ENCODE data around the gene PKP3. TPM values are rescaled to one million over a fixed set of nuclear protein-coding genes. Genes with fewer than 3 reads are reported as not detected.
A peak's percentile ranks its signal among the peaks of the same experiment; 100 is the strongest.

Gene PKP3
- total and polyA plus RNA-seq, 9 of the 15 experiments (the other 6 are each of a cell fraction or from before 2014, with no cell fraction given), result 0.11 to 110 (median 30.7) TPM

GRCh38 chr11:352456-353031, 41.5 kb upstream of the PKP3 start (continued):
- no peak for TF ChIP-seq SETDB1 (IDR thresholded peaks at IDR 0.05; ENCODE audit: low read length)
- no peak for TF ChIP-seq MTA2 (IDR thresholded peaks at IDR 0.05; ENCODE audit: low read depth)
- TF ChIP-seq KAT2B (IDR thresholded peaks at IDR 0.05; ENCODE audit: low read depth, low read length), result no peak
- TF ChIP-seq L3MBTL2 (IDR thresholded peaks at IDR 0.05), result no peak
- no peak for TF ChIP-seq SP1 (CRISPR knock-in tag; IDR thresholded peaks at IDR 0.05)
- peak in 1 of 2 experiments; percentile 90; a peak in 2 of 4 replicates for TF ChIP-seq MAZ (CRISPR knock-in tag; conservative IDR thresholded peaks at IDR 0.05 in 1 of 2, IDR thresholded peaks at IDR 0.05 in 1 of 2)
- no peak for TF ChIP-seq IRF2 (CRISPR knock-in tag; IDR thresholded peaks at IDR 0.05)
- TF ChIP-seq HMG20B (CRISPR knock-in tag; IDR thresholded peaks at IDR 0.05), result no peak
- peak; percentile 91 for TF ChIP-seq ZNF57 (CRISPR knock-in tag; IDR thresholded peaks at IDR 0.05)
- no peak for TF ChIP-seq RNF2 (IDR thresholded peaks at IDR 0.05)
- TF ChIP-seq SIN3A (IDR thresholded peaks at IDR 0.05; ENCODE audit: borderline replicate concordance in 2 of 2, control insufficient read depth in 1 of 2, low read depth in 2 of 2, low read length in 2 of 2), result no peak
- no peak for TF ChIP-seq E2F8 (IDR thresholded peaks at IDR 0.05; ENCODE audit: low read depth, partially characterized antibody)
- TF ChIP-seq ZNF280A (IDR thresholded peaks at IDR 0.05; ENCODE audit: low read depth, partially characterized antibody), result no peak
- no peak for TF ChIP-seq ZNF655 (CRISPR knock-in tag; IDR thresholded peaks at IDR 0.05)
- TF ChIP-seq TAF1 (IDR thresholded peaks at IDR 0.05; ENCODE audit: control insufficient read depth, extremely low read depth, insufficient read depth, low read length, severe bottlenecking), result no peak
- no peak for TF ChIP-seq ZBTB7A (IDR thresholded peaks at IDR 0.05; ENCODE audit: borderline replicate concordance, control insufficient read depth, low read depth, low read length)
- TF ChIP-seq SMARCB1 (IDR thresholded peaks at IDR 0.05; ENCODE audit: insufficient read length, low read depth), result no peak
- TF ChIP-seq ZNF76 (CRISPR knock-in tag; IDR thresholded peaks at IDR 0.05; ENCODE audit: borderline replicate concordance), result peak; percentile 99
- no peak for TF ChIP-seq NRF1 (conservative IDR thresholded peaks at IDR 0.05 in 1 of 2, IDR thresholded peaks at IDR 0.05 in 1 of 2)
- no peak for TF ChIP-seq NR3C1 (CRISPR knock-in tag; IDR thresholded peaks at IDR 0.05)
- no peak for TF ChIP-seq HES1 (IDR thresholded peaks at IDR 0.05; ENCODE audit: low read depth)
- TF ChIP-seq SMARCA4 (IDR thresholded peaks at IDR 0.05), result no peak
- peak; percentile 83; the same call in 1 of the 2 replicates for TF ChIP-seq OTX1 (CRISPR knock-in tag; IDR thresholded peaks at IDR 0.05)

Data from K562 (cell line).